GM18951 (cell line): ENCODE measurements around the gene PGC.
A peak's percentile ranks its signal among the peaks of the same experiment; 100 is the strongest.

ENCODE experiments used
- POLR2A ChIP-seq: IDR thresholded peaks from 4 replicates; pipeline ENCODE4 v1.6.1; 2011; ENCODE audit warnings: mild to moderate bottlenecking; ENCODE audit not compliant: insufficient read length, insufficient read depth; ENCODE audit errors: extremely low read depth
- in situ Hi-C: fragments of 300-500 bp; cut with MboI; formaldehyde crosslinking; loops from one replicate; pipeline ENCODE4 v1.12.0; 2022; ENCODE audit warnings: low sequenced_read_pairs, mixed read lengths, inconsistent platforms; ENCODE audit not compliant: unreplicated experiment

The PGC gene

DNA sequence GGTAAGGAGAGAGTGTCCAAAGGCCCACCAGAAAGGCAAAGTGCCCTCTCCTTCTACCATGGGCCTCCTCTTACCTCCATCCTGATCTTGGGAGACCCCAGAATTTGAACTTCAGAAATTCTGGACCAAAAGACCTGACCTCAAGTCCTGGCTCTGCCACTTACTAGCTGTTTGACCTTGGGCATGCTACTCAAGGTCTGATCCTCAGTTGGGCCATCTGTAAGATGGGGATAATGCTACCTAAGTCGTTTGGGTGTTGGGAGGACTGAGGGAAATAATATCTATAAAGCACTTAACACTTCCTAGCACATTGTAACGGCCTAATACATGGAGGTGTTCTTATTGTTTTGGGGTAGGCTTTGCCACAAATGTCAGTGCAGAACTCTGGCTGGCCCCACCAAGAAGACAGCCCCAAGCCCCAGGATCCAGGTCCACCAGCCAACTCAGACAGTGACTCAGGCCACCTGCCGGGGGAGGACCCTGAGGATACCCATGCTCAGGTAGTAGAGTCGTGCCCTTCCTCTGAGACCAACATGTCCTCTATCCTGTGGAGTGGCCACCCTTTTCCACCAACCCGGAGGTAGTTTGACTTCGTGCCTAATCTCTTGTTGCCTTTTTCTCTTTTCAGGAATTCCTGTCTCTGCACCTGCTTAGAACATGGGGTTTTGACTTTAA lies 36.0 kb upstream of the PGC start:
- in situ Hi-C loops = no loop called here
- TF ChIP-seq POLR2A = no peak

DNA sequence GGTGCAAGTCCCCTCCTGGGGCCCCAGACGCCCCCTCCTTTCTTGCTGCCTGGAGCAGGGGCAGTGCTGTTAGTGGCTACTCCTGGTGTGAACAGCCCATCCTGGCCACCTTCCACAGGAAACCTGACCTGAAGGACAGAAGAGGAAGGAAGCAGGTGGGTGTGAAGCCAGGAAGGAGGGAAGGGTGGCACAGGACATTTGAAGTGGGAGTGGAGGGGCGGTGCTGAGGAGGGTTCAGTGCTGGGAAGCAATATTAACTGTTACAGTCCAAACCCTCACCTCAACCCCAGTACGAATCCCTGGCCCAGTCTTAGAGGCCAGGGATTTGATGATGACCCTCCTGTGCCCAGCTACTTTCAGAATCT lies 34.2 kb upstream of the PGC start:
- no peak for TF ChIP-seq POLR2A
- in situ Hi-C loops = no loop called here

DNA sequence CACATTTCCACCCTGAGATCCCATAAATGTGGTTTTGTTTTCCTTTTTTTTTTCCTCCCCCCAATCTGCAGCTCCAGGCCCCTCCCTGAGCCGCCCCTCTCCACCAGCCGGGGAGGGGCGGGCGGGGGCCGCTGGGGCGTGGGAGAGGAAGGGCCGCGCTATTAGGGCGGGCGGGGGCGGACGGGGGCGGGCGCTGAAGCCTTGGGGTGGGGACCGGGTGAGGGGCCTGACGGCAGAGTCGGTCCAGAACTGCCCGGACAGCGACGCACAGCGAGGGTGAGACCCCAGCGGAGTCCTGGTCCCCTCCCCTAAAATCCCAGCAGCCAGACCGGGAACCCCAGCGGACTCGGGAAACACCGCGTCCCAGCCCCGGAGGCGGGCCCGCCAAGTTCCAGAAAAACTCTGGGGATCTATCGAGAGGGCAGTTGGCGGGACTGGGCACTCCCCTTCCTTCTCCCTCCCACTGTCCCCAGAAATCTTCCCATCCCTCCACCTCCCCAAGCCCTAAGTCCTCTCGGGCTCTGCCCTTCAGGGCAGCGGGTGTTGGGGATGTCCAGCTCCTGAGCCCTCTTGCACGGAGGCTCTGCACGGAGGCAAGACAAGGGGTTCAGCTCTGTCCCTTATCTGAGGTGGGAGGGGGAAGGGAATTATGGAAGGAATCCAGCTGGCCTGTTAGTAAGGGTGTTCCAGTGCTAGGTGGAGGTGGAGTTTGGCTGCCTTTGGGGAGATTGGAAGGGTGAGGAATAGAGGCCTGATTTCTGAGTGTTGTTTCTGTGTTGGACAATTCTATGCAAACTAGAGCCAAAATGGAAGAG lies 33.6 kb upstream of the PGC start, which contains the start of gene PRICKLE4:
PRICKLE4 (plus strand) TSS at position 232 of the 815 bp plus-strand sequence. CDS start 2,692 bp downstream, outside the sequence.
- in situ Hi-C loops = no loop called here
- no peak for TF ChIP-seq POLR2A

DNA sequence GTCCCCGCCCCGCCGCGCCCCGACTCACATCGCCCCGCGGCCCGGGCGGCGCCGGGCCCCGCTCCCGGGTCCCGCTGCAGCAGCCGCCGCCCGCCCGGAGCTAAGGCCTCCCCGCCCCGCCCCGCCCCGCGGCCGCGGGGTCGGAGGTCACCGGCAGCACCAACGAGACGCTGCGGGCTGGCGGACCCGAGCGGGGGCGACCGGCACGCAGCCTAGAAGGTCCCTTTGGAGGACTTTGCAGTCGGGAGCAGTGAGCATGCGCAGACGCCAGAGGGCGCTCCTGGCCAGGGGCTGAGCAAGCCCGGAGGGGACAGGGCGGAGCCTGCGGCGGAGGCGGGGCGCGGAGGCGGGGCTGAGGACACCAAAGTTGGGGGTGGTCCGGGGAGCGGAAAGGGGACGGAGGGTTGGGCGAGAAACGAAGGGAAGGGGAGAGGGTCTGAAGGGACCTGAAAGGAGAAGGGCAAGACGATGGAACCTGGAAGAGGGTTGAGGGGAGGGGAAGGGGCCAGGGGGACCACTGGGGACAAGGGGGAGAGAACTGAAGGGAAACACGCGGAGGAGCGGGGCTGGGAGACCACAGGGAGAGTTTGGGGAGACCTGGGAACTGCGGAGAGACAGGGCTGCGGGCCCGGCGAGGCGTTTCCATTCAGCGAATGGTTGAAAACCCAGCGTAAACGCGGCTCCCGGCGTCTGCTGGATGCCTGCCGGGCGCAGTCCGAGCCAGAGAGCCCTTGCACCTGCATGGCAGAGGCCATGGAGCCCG lies 32.8 kb upstream of the PGC start, which contains the start of gene FRS3:
FRS3 (minus strand) TSS at position 113 of the 763 bp plus-strand sequence. CDS start 2,913 bp downstream, outside the sequence.
- peak; percentile 64 for TF ChIP-seq POLR2A
- in situ Hi-C loops = no loop called here

DNA sequence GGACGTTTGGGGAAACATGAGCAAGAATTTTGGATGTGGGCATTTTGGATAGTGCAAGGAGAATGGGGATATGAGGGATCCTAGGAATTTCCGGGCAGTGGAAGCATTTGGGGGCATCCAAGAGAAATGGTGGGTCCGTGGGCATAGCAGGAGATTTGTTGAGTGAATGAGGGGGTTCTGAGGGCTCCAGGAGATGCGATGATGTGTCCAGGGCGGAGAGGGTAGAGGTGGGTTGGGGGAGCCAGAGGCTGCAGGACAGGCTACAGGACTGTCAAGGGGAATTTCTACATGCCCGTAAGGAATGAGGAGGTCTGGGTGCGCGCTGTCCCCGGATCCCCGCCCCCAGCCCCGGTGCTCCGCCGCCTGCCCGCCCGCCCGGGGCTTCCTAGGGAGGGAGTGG lies 32.1 kb upstream of the PGC start:
- TF ChIP-seq POLR2A = no peak
- in situ Hi-C loops = no loop called here

DNA sequence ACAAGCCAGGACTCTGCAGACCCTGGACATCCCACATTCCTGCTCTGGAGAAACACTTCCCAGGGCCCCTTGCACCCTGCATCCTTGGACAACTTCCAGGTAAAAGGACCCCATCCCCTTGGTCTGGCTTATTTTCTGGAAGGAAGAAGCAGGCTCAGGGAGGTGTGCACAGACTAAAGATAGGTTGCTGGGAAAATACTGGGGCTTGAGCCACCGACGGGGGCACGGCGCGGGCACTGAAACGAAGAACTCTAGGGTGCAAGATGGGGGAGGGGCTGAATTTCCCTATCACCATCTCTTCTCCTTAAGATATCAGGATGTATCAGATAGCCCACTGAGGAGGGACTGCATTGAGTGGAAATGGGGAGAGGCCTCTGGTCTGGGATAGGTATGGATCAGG lies 31.7 kb upstream of the PGC start:
- no peak for TF ChIP-seq POLR2A
- in situ Hi-C loops = no loop called here

DNA sequence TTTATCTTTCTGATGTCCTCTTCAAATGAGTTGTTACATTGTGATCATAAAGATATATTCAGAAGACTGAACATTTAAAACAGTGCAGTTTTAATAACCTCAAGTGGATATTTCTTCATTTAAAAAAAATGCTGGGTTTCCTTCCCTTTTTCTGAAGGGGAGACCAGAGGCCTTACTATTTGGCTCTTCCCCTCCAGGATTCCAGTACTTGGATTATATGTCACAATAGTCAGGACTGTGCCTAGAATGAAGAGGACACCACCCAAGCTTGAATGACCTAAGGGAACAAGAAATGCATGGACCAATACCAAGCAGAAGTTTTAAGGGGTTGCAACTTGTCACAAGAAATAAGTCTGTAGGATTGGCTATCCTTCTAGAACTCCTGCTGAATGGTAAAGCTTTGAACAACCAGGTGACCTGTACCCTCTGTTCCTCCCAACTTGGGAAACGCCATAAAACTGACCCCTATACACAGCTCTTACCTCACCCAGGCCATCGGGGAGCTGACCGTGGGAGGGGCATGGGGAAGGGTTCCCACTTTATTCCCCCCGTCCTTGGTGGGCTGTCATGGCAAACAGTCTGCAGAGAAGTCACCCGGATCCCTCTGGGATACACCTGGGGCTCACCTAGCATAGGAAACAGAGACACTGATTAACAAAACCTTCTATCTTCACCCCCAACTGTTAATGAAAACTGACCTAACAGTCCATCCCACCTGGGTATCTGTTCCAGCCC lies 30.5 kb upstream of the PGC start:
- in situ Hi-C loops = no loop called here
- TF ChIP-seq POLR2A = no peak

DNA sequence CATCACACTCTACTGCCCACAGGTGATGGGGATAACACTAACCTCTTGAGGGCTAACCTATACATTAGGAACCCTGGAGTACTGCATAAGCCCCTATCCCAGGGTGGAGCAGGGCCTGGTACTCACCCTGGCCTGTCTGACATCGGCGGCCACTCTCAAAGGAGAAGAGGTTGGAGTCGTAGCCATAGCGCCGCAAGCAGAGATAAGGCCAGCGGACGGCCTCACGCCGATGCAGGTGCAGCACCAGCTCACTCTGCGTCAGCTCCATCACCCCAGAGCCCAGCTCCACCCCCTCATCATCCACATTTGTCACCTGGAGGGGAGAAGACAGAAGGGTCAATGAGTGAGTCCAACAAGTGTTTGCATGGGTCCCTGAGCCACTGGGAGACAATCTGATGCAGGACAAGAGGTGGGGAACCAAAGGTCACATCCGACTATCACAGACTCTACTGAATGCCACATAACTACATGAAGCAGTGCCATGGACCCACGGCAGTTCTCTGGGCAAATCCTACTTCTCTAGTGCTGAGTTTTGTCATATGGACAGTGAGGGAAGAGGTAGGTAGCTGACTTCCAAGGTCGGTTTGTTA lies 28.2 kb upstream of the PGC start:
- in situ Hi-C loops = no loop called here
- TF ChIP-seq POLR2A = no peak

DNA sequence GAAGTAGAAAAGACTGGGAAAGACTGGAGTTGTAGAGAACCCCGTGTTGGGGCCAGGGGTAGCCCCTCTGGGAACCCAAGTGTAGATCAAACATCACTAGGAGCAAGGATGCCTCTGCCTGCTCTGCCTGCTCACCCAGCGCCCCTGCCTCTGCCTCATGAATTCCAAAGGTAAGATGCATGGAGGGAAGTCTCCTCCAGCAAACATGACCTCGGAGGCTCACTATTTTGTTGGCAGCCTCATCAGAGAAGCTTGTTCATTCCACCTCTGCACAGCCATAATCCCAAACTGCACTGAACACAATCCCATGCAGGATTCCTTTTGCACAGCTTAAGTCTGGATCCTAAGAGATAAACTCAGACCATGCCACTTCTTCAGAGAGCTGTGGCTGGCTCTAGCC lies 27.6 kb upstream of the PGC start:
- in situ Hi-C loops = no loop called here
- no peak for TF ChIP-seq POLR2A

DNA sequence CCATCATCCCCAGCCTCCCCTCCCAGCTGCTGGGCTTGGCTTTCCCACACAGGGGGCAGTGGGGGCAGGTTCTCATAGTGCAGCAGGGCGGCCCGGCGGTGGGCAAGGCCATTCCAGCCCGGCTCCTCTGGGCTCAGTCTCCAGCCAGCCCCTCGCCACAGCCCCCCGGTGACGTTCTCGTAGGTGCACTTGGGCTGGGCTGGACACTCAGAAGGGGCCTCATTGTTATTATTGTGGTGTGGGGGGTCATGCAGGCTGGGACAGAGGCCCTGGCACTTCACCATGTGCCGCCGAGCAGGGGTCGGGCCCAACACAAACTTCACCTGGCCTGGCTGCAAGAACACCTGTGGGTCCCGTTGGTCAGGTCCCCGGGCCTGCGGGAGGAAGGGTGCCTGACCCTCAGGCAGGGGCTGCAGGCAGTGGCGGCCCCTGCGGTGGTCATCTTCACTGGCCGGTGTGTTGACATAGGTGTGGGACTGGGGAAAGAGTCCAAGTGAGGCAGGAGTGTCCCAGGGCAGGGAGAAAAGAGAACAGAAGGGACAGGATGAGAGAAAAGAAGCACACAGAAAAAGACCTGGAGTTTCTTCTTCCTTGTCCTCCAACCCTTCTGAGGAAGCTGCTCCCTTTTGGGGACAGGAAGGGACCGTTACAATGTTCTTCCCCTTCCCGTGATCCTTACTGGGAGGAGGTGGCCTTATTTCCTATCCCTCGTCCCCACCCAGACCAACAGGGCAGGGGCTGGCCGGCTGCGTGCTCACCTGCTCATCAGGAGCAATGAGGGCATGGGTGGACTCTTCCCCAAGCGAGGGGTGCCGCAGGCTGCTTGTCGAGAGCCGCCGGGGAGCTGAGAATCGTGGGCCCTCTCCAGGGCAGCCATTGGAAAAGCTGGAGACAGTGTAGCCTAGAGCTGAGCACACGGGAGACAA lies 24.1 kb upstream of the PGC start:
- in situ Hi-C loops = no loop called here
- no peak for TF ChIP-seq POLR2A

DNA sequence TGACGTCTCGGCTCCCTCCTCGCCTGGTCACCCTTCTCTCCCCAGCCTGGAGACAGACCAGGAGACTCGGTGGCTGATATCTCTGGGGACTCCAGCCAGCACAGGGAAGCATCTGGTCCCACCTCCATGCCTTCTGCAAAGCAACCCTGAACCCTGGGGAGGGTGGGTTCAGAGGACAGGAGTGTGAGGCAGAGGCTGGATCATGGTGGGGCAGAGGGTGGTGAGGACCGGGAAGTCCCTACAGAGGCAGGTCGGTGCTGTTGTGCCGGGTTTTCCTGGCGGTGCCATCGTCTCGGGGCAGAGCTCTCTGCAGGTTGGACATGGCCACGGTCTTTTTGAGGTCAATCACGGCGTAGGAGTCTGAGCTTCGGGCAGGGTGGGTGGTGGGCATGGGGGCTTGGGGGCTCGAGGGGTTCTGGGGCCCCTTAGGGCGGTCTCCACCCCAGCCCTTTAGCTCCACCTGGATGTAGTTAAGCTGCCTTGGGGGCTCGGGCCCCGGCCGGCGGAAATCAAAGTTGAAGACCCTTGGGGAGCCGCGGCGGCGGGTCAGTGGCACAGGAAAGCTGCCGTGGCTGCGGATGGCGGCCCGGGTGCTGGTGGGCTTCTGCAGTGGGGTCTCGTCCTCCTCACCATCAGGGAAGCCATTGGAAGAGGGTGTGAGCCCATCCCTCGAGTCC lies 23.3 kb upstream of the PGC start:
- TF ChIP-seq POLR2A = no peak

DNA sequence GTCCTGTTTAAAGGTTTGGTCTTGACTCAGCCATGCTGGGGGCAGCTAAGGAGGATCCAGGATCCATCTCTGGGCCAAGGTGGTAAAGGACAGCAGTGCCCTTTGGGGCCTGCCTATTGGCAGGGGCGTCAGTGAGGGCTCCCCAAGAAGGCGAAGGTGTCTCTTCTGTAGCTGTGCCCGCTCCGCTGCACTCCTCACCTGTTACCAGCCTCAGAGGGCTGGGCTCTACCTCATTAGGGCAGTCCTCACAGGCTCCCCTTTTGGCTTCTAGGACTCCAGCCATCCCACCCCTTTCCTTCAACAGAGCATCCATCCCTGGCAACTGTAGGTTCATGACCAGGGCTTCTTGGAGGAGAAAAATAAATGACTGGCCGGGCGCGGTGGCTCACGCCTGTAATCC lies 22.2 kb upstream of the PGC start:
- no peak for TF ChIP-seq POLR2A

More for the DNA sequence above, 23.3 kb upstream of the PGC start:
- in situ Hi-C loops = no loop called here

More for the DNA sequence above, 22.2 kb upstream of the PGC start:
- in situ Hi-C loops = no loop called here
